SK-MEL-5 (cell line): Measurements from ENCODE around the gene TMEM50A. TPM values are rescaled to one million over a fixed set of nuclear protein-coding genes. Genes with fewer than 3 reads are reported as not detected.
"Not testable (repeated sequence)": the region's sequence is repeated elsewhere in the genome, so short reads cannot be mapped to it uniquely, and the experiment has no call there.

ENCODE experiments used
- DNase-seq: peaks from one replicate; pipeline ENCODE4 v3.0.0-alpha.2; 2016; ENCODE audit warnings: low read depth, low spot score
- in situ Hi-C: cut with HindIII; loops from 2 replicates; pipeline ENCODE4 v1.10.0; 2016; ENCODE audit warnings: low sequenced_read_pairs, high pct_unique_total_duplicates, low pct_unique_long_range_greater_than_20kb
- total RNA-seq: library from RNA; depleted of rRNA; stranded (reverse); fragments of >200 nt; shearing (Covaris generic); gene quantifications from 2 replicates; pipeline ENCODE4 v1.2.3, GENCODE V29; 2014

The TMEM50A gene
- total RNA-seq, 1 experiment from 2014 or later, result 94.6 TPM

DNA sequence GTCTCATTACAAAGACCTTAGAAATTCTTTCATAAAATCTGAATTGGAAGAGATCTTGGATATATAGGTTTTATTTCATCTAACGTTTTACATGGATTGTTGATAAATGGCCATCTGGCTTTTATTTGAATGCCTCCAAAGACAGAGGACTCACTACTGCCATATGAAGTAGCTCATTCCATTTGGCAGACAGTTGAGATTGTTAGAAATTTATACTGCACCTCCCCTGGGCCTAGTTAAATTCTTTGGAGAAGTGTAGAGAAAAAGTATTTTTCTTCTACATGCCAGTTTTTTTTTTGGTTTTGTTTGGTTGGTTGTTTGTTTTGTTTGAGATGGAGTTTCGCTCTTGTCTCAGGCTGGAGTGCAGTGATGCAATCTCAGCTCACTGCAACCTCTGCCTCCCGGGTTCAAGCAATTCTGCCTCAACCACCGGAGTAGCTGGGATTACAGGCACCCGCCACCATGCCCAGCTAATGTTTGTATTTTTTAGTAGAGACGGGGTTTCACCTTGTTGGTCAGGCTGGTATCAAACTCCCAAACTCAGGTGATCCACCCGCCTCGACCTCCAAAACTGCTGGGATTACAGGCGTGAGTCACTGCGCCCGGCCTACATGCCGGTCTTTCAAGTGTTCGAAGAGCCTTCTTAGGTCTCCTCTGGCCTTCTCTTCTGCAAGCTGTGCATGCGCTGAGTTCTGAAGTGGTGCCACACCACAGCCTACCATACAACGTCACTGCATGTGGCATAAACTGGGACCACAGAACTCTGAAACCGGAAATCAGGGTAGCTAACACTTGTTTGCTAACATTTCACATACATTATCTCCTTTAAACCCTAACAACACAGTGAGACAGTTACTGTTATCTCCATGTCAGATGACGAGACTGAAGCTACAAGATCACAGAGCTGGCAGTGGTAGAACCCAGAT lies 24.8 kb downstream of the TMEM50A start:
- in situ Hi-C loops, DNase-seq: not testable (repeated sequence)

GRCh38 chr1:25369241-25369640 lies 31.1 kb downstream of the TMEM50A start:
- DNase-seq, result no peak
- in situ Hi-C loops, result no loop called here

DNA sequence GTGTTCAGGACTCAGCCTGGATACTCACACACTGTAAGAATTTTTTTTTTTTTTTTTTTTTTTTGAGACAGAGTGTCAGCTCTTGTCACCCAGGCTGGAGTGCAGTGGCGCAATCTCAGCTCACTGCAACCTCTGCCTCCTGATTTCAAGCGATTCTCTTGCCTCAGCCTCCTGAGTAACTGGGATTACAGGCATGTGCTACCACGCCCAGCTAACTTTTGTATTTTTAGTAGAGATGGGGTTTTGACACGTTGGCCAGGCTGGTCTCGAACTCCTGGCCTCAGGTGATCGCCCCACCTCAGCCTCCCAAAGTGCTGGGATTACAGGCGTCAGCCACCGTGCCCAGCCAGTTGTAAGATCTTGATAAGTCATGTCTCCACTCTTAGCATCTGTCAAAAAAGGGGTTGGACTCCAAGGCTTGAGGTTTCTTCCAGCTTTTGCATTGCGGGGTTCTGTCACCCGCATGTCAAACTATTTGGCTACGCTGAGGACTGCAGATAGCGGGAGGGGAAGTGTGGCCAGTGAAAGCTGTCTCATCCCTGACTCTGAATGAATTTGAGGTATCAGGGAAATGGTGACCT lies 31.6 kb downstream of the TMEM50A start:
- DNase-seq, in situ Hi-C loops: not testable (repeated sequence)

DNA sequence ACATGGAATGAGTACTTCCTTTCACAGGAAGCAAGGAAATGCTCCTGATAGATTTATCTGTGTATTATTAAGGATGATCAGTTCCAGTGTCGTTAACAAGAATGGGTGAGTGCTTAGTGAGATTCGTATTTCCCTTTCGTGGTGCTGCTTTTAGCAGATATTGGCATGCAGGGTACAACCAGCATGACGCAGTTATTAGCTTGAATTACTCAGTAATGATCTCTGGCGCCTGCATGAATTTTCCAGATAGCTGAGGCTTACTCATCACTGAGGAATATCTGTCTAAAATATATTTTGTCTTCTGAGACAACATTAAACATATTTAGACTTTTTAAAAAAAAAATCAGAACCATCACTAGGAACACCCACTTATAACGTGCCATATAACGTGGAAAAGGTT lies 33.6 kb downstream of the TMEM50A start:
- DNase-seq, in situ Hi-C loops: not testable (repeated sequence)

- DNase-seq, in situ Hi-C loops: not testable (repeated sequence)
Observed at GRCh38 chr1:25378367-25378766, 40.2 kb downstream of the TMEM50A start.

DNA sequence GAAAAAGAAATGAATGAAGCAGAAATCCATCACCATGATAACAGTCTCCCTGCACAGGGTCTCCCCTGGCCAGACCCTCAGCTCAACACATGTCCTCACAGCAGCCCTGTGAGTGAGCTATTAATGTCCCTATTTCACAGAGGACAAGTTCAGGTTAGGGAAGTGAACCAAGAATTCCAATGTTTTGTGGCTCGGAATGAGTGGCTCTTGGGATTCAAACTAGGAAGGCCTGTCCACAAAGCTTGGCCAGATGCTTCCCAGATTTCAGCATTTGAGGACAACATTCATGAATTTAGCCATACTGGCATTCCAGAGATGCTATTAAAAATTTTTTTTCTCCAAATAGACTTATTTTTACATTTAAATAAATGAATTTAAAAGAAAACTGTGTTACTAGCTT lies 44.4 kb downstream of the TMEM50A start:
- in situ Hi-C loops, DNase-seq: not testable (repeated sequence)

DNA sequence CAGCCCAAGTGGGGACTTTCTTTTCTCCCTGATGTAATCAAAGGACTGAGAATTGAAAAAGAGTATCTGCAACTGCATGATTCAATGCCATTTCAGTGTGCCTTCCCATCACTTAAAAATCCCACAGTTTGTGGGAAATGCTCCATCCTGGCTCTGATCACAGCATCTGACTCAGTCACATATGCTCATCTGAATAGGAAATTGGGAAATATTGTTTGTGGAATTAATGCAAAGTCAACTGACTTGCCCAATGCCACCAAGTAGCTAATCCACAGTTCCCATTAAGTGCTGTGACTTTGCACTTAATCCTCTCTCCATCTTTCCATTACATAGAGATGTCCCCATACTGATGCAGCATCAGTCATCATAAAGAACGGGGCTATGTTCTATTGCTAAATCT lies 45.0 kb downstream of the TMEM50A start:
- DNase-seq, in situ Hi-C loops: not testable (repeated sequence)

DNA sequence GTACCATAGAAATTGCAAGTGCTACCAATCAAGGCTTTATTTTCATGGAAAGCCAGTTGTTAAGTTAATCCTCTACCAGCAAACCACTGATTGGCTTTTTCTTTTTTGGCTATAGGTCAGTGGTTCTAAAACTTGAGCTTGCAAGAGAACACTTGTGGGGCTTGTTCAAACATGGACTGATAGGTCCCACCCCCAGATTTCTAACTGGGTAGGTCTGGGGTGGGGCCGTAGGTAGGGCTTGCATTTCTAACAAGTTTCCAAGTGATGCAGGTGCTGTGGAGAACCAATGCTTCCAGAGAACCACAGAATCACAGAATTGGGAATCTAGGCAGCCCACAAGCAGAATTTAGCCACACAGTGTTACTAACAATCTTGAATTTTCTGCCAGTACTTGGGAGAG lies 45.7 kb downstream of the TMEM50A start:
- DNase-seq, in situ Hi-C loops: not testable (repeated sequence)

GRCh38 chr1:25387096-25387495 lies 49.0 kb downstream of the TMEM50A start:
- in situ Hi-C loops, DNase-seq: not testable (repeated sequence)

- in situ Hi-C loops, DNase-seq: not testable (repeated sequence)
Observed at GRCh38 chr1:25388691-25389090, 50.6 kb downstream of the TMEM50A start.

DNA sequence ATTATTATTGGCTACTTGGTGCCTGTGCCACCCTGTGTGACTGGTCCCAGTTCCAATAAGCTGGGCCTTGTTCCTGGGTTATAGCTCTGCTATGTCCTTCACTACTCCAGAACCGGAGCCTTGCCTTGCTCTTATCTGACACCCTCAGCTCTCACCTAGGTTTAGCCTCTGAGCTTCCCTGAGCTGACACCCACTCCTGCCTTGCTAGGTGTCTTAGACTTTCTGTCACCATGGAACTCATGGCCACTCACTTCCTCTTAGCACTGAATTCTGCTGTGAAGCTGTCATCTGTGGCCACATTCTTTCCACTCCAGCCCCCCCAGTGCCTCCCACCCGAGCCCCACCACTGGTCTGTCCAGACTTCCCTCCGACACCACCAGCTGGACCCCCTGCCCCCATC lies 51.6 kb downstream of the TMEM50A start:
- DNase-seq, in situ Hi-C loops: not testable (repeated sequence)

GRCh38 chr1:25392841-25393240 lies 54.7 kb downstream of the TMEM50A start:
- in situ Hi-C loops, result no loop called here
- no peak for DNase-seq

GRCh38 chr1:25397549-25397948 lies 59.4 kb downstream of the TMEM50A start:
- DNase-seq, result not testable (repeated sequence)

GRCh38 chr1:25398079-25398478 lies 59.9 kb downstream of the TMEM50A start:
- DNase-seq, in situ Hi-C loops: not testable (repeated sequence)

More at GRCh38 chr1:25397549-25397948, 59.4 kb downstream of the TMEM50A start:
- in situ Hi-C loops, result not testable (repeated sequence)

DNA sequence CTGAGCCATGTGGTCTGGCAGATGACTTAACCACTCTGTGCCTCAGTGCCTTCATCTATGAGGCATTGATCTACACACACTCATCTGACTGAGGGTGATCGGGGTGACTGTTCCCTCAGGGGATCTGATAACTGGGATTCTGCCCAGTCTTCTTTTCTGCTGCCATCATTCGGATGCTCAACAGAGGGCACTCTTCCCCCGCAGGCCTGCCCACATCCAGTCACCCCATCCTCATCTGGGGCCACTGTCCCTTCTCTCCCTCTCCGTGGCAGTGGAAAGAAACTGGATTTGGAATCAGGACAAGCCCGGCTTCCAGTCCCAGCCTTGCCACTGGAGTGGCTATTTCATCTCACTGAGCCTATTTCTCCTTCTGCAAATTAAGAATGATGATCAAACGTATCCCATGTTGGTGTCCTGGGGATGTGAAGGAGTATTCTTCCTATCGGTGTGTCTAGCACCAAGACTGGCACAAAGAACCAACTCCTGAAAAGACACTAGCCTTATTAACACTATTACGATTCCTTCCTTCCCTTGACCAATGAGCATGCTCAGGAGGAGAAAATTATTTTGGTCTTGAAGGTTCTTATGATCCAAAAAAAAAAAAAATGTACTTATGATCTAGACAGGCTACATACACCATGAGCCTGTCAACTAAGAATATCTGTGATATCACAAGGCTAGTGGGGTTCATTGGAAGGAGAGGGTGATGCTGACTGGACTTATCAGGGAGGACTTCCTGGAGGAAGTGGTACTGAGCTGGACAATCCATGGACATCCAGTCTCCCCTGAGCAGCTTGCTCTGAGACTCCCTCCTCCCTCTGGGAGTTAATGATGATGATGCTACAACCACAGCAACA lies 65.0 kb downstream of the TMEM50A start:
- DNase-seq, in situ Hi-C loops: not testable (repeated sequence)

DNA sequence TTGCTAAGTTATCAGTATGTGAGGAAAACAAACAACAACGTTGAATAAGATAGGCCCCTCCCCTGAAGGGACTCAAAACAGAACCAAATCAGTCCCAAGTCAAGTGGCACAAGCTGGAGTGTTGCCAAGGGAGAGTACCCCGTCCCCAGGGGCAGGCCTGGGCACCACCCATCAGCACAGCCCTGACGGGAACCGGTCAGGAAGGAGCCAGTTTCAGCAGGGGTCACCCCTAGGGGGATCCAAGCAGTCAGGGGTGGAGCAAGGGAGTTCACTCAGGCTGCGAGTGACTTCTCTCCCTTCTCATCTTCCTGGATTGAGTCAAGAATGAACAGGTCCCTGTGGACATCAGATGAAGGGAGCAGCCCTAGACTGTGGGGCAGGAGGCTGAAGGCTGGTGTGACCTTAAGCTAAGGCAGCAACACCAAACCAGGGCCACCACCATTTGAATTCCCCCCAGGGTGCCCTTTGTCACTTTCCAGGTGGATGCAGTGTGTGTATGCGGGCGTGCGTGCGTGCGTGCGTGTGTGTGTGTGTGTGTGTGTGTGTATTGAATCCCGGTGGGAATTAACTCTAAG lies 67.7 kb downstream of the TMEM50A start:
- DNase-seq, in situ Hi-C loops: not testable (repeated sequence)

- in situ Hi-C loops, DNase-seq: not testable (repeated sequence)
Observed at GRCh38 chr1:25409641-25410427, 71.7 kb downstream of the TMEM50A start.
